GM19025 (cell line): ENCODE measurements around the gene IGLL5.

Experiments
- ATAC-seq: cut with Tn5 transposase; IDR thresholded peaks from one replicate; pipeline ENCODE4 v1.9.1; 2021; ENCODE audit warnings: mild to moderate bottlenecking, low read depth, moderate library complexity; ENCODE audit not compliant: unreplicated experiment

IGLL5 gene

DNA sequence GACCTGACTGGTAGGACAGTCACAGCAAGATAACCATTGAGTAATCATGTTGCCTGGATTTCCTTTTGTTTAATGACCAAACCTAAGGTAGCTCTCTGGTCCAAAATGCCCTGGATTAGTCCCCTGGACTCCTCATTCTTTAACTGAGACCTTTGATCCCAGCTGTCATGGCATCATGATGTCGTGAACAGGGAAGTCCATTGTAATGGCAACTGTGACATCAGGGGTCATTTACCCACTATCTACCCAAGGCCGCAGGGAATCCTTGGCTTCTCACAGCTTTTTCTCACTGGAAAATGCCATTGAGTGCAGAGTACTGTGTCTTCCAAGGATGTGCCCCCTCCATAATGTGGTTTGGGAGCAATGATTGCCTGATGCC is 29.1 kb upstream of the IGLL5 start:
- ATAC-seq = no peak

DNA sequence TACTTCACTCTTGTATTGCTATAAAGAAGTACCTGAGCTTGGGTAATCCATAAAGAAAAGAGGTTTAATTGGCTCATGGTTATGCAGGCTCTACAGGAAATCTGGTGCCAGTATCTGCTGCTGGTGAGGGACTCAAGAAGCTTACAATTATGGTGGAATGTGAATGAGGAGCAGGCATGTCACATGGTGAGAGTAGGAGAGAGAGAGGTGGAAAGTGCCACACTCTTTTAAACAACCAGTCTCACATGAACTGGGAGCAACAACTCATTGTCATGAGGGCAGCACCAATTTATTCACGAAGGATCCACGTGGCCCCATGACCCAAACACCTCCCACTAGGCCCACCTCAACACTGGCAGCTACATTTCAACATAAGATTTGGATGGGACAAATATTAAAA is 24.6 kb upstream of the IGLL5 start:
- ATAC-seq = no peak

DNA sequence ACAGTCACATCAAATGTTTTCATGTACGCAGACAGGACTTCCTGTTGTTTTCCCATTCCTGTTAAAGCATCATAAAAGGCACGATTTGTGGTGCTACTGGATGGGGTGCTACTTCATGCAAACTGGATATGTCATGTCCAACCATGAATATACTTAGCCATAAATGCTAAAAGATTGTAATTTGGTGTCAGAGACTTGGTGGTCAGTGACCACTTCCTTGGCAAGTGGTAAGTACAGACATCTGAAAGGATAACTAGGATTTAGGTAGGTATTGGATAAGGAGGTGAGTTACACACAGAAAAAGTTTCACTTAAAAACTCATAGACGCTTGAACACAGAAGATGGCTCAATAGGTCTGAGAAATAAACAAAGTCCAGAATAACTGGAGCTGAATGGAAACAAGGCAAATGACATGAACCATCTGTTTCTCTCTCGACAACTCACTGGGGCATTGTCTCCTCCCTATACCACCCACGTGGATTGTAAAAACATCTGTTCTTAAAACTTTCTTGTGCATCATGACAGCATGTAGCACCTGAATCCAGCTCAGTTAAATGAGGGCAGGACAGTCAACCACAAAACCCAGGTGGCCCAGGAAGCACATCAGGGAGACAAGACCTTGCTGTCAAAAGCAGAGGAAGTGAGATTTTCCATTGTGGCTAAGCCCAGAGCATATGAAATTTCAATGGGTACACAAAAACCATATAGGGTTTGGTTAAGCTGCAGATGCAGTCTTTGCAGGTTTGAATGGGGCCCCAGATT is 22.1 kb upstream of the IGLL5 start:
- ATAC-seq = peak; percentile 63

DNA sequence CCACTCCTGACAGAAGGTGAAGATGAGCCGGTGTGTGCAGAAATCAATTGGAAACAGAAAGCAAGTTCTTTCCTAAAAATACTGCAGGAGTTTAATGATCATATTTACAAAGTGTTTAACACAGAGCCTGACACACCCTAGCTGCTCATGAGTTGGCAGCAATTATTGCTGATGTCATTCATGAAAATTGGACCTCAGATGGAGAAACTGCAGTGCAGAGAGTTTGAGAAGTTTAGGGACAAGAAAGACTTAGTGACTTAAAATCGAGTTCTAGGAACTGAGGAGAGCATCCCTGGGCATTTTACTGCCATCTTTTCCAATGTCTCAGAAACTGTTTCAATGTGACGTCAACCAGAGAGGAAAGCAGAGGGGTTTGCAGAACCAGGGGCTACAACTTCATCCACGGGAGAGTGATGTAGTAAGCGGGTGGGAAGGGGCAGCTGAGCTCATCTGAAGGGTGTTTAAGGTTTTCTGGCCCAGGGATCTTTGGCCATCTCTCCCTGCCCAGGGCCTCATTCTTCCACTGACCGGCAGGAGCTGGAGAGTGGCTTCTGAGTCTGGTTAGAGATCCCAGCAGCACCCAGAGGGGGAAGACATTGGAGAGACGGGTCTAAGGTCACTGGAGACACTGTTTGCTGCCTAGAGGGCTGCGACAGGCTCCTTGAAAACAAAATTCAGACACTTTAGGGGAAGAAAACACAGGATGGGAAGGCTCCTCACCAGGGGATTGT is 21.1 kb upstream of the IGLL5 start:
- no peak for ATAC-seq

DNA sequence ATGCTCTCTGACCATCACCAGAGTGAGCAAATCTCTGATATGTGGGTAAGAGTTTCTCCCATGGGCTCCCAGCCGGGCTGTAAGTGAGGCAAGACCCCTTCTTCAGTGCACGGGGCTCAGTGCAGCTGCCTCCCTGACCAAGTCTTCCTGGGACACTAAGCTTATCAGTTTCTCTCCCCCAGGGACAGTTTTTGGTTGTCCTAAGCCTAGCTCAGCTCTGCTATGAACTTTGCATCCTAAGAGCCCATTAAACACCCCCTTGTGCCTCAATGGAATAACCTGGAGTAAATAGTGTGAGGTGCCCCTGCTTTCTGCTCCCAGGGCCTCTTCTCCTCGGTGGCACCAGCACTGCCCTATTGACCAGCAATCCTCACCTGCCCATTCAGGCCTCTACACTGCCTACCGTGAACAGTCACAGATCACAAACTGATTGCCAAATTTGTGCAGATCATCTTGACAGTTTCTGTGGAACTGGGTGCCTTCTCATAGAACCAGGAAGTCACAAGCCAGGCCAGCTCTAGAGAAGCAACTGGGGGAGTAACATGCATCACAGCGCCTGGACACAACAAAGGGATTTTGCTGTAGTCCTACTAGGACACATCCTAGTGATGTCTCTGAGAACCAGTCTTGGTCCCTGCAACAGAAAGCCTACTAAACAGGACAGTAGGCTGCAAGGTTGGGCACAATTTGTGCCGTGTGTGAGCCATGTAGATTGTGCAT is 19.5 kb upstream of the IGLL5 start:
- ATAC-seq = no peak

DNA sequence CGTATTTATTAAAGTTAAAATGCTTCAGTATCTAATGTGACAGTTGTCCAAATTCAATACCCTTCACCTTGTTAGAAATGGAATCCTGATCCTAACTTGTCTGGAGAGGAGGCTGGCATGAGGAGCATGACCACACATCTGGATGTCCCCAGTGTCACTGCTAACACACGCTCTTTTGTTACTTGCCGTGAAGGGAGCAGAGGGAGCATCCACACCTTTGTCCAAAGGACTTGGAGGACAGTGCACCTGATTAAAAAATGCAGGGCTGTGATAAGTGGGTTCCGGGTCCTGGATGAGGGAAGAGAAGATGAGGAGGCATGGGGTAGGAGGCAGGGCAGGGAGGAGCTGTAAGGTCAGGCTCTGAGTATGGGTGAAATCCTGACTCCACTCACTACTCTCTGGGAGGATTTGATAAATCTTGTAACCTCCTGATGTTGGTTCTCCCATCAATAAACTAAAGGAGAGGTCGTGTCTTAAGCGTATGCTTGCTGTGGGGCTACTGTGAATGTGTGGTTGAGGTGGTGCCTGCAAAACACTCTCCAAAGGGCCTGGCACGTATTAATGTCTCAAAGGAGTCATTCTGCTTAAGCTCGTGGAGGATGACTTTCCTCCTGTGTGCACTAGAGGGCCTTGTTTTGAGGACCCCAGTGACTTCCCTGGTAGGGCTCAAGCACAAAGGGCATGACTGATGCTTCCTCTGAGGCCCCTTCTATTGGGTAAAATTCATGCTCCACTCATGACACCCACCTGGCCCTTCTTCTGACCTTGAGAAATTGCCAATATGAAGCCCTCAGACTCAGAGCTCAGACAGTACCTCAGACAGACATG is 16.8 kb upstream of the IGLL5 start:
- ATAC-seq = no peak

DNA sequence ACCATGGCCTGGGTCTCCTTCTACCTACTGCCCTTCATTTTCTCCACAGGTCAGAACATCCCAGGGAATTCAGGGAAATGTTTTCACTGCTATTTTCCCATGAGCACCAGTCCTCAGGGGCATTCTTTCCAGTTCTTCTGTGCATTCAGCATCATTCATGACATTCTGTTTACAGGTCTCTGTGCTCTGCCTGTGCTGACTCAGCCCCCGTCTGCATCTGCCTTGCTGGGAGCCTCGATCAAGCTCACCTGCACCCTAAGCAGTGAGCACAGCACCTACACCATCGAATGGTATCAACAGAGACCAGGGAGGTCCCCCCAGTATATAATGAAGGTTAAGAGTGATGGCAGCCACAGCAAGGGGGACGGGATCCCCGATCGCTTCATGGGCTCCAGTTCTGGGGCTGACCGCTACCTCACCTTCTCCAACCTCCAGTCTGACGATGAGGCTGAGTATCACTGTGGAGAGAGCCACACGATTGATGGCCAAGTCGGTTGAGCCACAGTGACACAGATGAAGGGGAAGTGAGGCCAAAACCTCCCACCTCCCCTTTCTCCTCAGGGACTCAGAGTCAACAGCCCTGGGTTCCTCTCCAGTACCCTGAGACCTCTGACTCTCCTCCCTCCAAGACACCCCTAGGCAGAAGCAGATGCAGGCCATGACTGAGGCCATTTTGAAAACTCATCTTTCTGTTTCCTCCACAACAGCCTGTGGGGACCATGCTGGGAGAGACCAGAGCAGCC is 15.9 kb upstream of the IGLL5 start:
- ATAC-seq = no peak

DNA sequence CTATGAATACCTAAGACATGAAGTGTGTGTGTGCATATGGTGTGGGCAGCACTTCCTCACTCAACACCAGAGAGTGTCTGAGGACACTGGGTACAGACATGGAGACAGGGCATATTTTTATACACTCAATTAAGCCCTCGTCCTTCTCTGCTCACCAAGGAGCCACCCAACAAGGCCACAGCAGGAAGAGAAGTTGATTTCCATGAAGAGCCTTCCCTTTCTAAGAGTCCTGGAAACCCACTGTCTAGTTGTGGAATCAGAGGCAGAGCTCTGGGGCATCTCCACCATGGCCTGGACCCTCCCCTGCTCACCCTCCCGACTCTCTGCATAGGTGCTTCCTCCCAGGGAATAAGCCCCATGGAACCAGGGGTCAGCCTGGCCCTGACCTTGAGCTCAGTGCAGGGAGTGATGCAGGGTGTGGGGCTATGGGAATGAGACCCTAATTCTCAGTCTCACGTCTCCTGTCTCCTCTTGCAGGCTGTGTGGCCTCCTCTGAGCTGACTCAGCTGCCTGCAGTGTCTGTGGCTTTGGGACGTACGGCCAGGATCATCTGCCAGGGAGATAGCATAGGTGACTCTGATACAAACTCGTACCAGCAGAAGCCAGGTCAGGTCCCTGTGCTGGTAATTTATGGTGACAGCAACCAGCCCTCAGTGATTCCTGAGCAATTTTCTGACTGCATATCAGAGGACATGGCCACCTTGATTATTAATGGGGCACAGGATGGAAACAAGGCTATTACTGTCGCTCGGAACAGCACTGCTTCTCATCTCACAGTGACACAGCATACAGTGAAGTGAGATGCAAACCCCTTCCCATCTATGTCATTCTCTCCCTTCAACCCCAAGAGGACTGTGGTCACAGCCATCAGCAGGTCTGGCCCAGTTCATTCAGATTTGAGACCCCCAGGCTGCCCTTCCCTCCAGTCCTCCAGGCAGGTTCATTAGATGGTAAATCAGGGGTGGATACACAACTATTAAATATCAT is 14.6 kb upstream of the IGLL5 start:
- no peak for ATAC-seq

DNA sequence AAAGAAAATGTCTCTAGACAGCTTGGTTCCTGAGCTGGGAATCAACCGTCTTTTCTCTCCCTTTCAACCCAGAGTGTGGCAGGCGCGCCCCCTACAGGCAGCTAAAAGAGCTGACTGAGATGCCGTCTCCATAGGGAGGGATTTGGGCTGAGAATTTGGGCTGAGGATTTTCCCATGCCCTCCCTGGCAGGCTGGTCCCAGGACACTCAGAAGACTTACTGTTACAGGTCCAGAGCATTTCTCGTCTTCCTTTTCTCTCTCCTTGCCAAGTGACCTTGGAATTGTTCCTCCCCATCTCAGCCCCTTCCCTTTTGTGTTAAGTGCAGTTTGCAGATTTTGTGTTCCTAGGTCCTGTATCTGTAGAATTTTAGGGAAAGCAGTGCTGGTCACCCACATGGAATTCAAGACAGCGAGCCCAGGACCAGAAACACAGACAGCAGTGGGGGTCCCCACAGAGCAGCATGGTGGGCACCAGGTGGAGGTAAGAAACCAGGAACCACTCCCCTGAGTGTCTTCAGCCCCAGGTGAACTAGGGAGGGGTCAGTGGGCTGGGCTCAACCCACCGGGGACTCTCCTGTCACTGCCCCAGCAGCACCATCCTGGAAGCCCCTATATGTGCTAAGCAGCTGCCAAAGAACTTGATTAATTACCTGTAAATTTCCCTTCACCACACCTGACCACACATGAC is 9.9 kb upstream of the IGLL5 start:
- ATAC-seq = no peak

DNA sequence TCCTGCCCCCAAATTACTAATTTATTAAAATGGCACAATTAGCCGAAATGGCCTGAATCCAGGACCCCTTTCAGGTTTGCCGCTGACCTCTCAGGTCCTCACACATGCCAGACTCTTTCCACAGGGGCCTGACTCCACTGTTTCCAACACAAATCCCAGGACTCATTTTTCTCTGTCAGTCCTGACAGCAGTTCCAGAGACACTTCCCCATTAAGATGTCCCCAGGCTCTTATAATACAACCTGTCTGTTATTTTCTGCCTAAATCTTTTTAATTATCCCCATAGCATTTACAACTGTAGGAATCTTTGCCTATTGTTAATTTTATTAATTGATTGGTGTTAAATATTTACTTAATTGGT is 9.4 kb upstream of the IGLL5 start:
- ATAC-seq = no peak

DNA sequence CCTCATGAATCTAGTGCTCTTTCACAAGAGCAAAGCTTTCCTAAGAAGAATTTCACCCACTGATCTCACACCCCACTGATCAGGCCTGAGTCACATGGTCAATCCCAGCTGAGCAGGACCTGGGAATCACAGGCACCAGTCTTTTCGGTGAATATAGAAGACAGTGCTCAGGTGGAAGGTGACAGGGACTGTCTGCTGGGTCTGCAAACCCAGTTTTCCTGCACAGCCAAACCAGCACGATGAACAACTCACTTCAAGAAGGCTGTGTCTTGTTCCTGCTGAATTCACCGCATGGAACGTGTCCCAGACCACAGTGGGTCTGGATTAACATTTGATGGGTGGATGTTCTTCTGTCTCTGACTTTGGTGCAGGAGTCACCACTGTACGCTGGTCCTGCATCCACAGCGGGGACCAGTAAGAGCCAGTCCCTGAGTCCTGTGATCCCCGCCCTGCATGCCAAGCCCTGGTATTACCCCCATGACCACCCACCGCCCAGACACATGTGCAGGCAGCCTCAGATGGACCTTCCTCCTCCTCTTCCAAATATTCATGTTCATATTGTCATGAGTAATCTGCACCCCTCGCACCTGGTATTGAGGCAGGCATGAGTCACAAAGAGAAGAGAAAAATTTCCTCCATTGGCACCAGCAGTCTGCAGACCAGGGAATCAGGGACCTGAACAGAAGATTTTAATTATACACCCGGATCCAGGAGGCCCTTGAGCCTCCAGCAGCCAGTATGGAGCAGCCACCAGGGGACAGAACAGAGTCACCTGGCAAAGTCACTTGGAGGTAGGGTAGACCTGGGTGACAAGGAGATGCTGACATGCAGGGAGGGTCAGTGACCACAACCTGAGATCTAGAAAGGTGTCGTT is 8.6 kb upstream of the IGLL5 start:
- ATAC-seq = no peak

DNA sequence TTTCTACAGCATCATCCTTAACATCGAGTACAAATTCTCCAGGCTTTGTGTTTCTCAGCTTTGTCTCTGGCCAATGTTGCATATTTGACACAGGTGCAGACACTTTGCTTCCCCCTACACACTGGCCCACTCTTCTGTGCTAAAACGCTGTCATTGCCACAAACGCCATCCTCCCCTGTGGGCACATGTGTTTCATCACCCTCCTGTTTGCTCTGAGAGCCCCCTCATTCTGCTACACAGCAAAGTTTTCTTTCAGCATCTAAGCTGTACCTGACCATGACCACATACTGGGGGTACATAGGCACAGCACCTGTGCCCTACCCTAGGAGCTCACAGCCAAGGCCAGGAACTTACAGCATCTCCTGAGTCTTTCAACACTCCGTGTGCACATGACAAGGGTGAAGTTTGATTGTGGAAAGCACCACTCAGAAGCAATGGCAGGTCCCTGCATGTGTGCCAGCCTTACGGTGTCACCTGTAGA is 7.9 kb upstream of the IGLL5 start:
- no peak for ATAC-seq

DNA sequence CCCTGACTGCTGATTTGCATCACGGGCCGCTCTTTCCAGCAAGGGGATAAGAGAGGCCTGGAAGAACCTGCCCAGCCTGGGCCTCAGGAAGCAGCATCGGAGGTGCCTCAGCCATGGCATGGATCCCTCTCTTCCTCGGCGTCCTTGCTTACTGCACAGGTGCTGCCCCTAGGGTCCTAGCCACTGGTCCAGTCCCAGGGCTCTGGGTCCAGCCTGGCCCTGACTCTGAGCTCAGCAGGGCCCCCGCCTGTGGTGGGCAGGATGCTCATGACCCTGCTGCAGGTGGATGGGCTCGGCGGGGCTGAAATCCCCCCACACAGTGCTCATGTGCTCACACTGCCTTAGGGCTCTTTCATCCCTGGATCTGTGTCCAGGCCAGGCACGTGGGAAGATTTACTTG is 7.0 kb upstream of the IGLL5 start:
- ATAC-seq = no peak

DNA sequence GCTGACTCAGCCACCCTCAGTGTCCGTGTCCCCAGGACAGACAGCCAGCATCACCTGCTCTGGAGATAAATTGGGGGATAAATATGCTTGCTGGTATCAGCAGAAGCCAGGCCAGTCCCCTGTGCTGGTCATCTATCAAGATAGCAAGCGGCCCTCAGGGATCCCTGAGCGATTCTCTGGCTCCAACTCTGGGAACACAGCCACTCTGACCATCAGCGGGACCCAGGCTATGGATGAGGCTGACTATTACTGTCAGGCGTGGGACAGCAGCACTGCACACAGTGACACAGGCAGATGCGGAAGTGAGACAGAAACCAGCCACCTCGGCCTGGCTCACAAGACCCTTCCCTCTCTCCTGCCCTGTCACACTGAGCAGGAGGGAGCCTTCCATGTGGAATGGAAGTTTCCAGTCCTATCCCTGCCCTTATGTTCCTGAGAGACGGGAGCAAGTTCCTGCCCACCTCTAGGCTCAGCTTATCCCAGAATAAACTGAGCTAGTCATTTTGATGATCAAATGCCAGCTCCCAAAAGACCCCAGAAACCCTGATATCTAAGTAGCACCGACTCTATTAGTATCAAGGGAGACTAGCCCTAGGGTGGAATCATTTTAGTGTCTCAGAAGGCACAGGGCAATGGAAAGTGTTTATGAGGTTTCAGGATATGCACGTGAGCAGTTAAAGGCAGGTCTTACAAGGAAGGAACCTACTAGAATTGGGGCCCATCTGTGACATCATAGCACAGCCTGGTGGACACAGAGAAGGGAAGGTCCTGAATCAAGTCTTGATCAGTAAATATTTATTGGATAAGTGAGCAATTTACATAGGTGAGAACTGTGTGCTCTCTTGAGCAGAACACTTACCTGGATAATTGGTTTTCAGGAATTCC is 6.3 kb upstream of the IGLL5 start:
- no peak for ATAC-seq

DNA sequence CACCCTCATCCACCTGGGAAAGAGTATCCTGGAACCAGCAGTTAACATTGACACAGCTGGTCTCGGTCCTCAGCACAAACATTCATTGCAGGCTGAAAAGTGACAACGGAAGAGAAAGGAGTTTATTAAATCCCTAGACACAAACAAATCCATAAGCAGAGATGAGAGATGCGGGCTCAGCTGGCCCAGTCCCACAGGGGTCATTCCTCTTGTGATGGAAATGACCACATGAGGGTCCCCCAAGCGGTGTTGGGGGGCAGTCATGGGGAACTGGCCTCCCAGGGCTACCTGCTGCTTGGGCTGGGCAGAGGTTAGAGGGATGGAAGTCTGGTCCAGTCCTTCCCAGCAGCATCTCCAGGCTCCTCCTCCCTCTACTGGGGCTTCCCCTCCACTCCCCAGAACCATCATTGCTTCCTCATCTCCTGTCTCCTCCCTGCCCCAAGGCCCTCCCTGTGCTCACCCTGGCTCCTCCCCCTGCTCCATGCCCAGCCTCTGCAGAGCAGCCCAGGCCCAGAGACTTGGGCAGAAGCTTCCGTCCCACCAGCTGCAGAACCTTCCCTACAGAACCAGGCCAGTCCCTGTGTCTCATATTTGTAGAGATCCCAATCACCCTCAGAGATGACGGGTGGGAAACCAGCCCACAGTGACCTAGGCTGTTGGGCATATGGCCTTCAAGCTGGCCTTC is 5.4 kb upstream of the IGLL5 start:
- no peak for ATAC-seq
